K562 (cell line): ENCODE data around the gene EIF4G1. TPM values are rescaled to one million over a fixed set of nuclear protein-coding genes. Genes with fewer than 3 reads are reported as not detected.

Source experiments
- ATAC-seq: fragments of 200-7000 bp; cut with Tn5 transposase; 3 replicates; pipeline ENCODE4 v1.9.1; 2020; ENCODE audit warnings: moderate library complexity
- BruUV-seq: library from RNA; stranded (reverse); fragments of 400-500 nt; replicated peaks from 2 replicates; lab custom pipeline; 2021; lab: Mats Ljungman, UMichigan
- CTCF ChIA-PET: fragments of 300-600 bp; formaldehyde crosslinking; extraction: SDS; loops from one replicate; lab custom pipeline; 2021; ENCODE audit warnings: low intra/inter-chr PET ratio; lab: Yijun Ruan, JAX
- POLR2A ChIA-PET: fragments of 300-600, 350-650 bp; sonication (Branson Sonifier 250); formaldehyde crosslinking; extraction: SDS; loops from one replicate; lab custom pipeline; 2021; ENCODE audit warnings: antibody characterized with exemption, inconsistent platforms; lab: Yijun Ruan, JAX
- DNase-seq, 4 experiments: peaks; one replicate each; pipeline versions ENCODE4 v3.0.0 to v3.0.0-alpha.2; 2011 to 2018; ENCODE audit warnings: low spot score in 3 of 4, mixed read lengths in 3 of 4; ENCODE audit errors: extremely low read depth in 1 of 4
- FAIRE-seq: peaks from 2 replicates; lab custom pipeline; 2011; peaks lifted over from hg19 to GRCh38; lab: Jason Lieb, UNC
- H2AFZ ChIP-seq: 2 replicates; pipeline ENCODE4 v1.6.0; 2011; ENCODE audit warnings: low read depth, low read length, control low read depth, inconsistent platforms
- H3K27ac ChIP-seq: fragments of 200-600 bp; 3 replicates; pipeline ENCODE4 v1.8.0; 2011; ENCODE audit warnings: low read depth, mild to moderate bottlenecking, control low read depth, inconsistent platforms, low read length, moderate library complexity, mixed read lengths; ENCODE audit errors: extremely low read depth
- H3K27me3 ChIP-seq, 2 experiments: fragments of 300-600 bp in 1 of 2; 2 replicates in 1 of 2; 3 replicates in 1 of 2; pipeline versions ENCODE4 v1.6.0 to v1.8.0; 2011; ENCODE audit warnings: inconsistent platforms in 2 of 2, low read length in 2 of 2, mild to moderate bottlenecking in 1 of 2, mixed read lengths in 1 of 2, moderate library complexity in 1 of 2; ENCODE audit not compliant: control insufficient read depth in 2 of 2, insufficient read depth in 2 of 2
- H3K36me3 ChIP-seq: fragments of 300-600 bp; 3 replicates; pipeline ENCODE4 v1.8.0; 2011; ENCODE audit warnings: mild to moderate bottlenecking, low read length, inconsistent platforms; ENCODE audit not compliant: control insufficient read depth, insufficient read depth
- H3K4me1 ChIP-seq, 2 experiments: fragments of 200-600 bp in 1 of 2; replicated peaks in 1 of 2; 2 replicates in 1 of 2; 3 replicates in 1 of 2; pipeline versions ENCODE4 v1.5.1 to v1.8.0; 2011; ENCODE audit warnings: inconsistent platforms in 2 of 2, low read length in 2 of 2, mild to moderate bottlenecking in 1 of 2, mixed read lengths in 1 of 2, moderate library complexity in 1 of 2; ENCODE audit not compliant: control insufficient read depth in 2 of 2, insufficient read depth in 2 of 2
- H3K4me2 ChIP-seq: 2 replicates; pipeline ENCODE4 v1.6.1; 2011; ENCODE audit warnings: low read length, control low read depth, inconsistent platforms, mixed read lengths; ENCODE audit not compliant: insufficient read depth
- H3K4me3 ChIP-seq: fragments of 200-600 bp; sonication (generic), shearing (Covaris generic); 2 replicates; pipeline ENCODE4 v1.5.1; 2016; ENCODE audit warnings: control low read depth, inconsistent platforms
- H3K79me2 ChIP-seq: fragments of 200-600 bp; 3 replicates; pipeline ENCODE4 v1.8.0; 2011; ENCODE audit warnings: low read length, inconsistent platforms; ENCODE audit not compliant: control insufficient read depth, insufficient read depth
- H3K9ac ChIP-seq, 2 experiments: 2 replicates each; pipeline versions ENCODE4 v1.6.0 to v1.6.1; 2011; ENCODE audit warnings: low read depth in 2 of 2, low read length in 2 of 2, control low read depth in 1 of 2, inconsistent platforms in 1 of 2, mild to moderate bottlenecking in 1 of 2, mixed read lengths in 1 of 2; ENCODE audit not compliant: insufficient read depth in 1 of 2
- H3K9me1 ChIP-seq: one replicate; pipeline ENCODE4 v1.6.0; 2011; ENCODE audit warnings: inconsistent platforms, mild to moderate bottlenecking, low read length, moderate library complexity; ENCODE audit not compliant: control insufficient read depth, insufficient read depth
- H3K9me3 ChIP-seq: replicated peaks from 2 replicates; pipeline ENCODE4 v1.5.1; 2011; ENCODE audit warnings: low read depth, low read length, inconsistent platforms; ENCODE audit not compliant: control insufficient read depth, insufficient read depth
- H4K20me1 ChIP-seq: replicated peaks from 2 replicates; pipeline ENCODE4 v1.6.1; 2011; ENCODE audit warnings: low read length, inconsistent platforms, mixed read lengths; ENCODE audit not compliant: control insufficient read depth, insufficient read depth
- ARID3A ChIP-seq: IDR thresholded peaks from 2 replicates; pipeline ENCODE4 v1.6.1; 2012; ENCODE audit warnings: low read depth, low read length, improper control_type of control experiment, borderline replicate concordance
- ATF4 ChIP-seq: fragments of 450-650 bp; formaldehyde crosslinking; IDR thresholded peaks from 2 replicates; pipeline ENCODE4 v1.4.0; 2022; ENCODE audit warnings: mild to moderate bottlenecking, moderate library complexity
- CEBPB ChIP-seq: fragments of 450-650 bp; IDR thresholded peaks from 2 replicates; pipeline ENCODE4 v1.6.1; 2016; ENCODE audit warnings: missing genetic modification characterization, missing compliant biosample characterization
- HNRNPH1 ChIP-seq: fragments of 200-400 bp; formaldehyde crosslinking; optimal IDR thresholded peaks from 2 replicates; pipeline ENCODE3; 2017; ENCODE audit warnings: low read depth, mild to moderate bottlenecking, low read length, moderate library complexity
- SIN3B ChIP-seq: fragments of 450-650 bp; IDR thresholded peaks from 2 replicates; pipeline ENCODE4 v1.6.1; 2017; ENCODE audit warnings: low read depth, mild to moderate bottlenecking, moderate library complexity
- SPI1 ChIP-seq: IDR thresholded peaks from 2 replicates; pipeline ENCODE4 v1.6.1; 2011; ENCODE audit warnings: low read depth, low read length, control low read depth, borderline replicate concordance
- TAF1 ChIP-seq: IDR thresholded peaks from 2 replicates; pipeline ENCODE4 v1.6.1; 2011; ENCODE audit warnings: mild to moderate bottlenecking, low read length, moderate library complexity; ENCODE audit not compliant: insufficient read depth, control insufficient read depth, severe bottlenecking; ENCODE audit errors: extremely low read depth
- TFAM ChIP-seq: fragments of 250-450 bp; sonication (Bioruptor Pico); conservative IDR thresholded peaks from 2 replicates; pipeline ENCODE4 v1.5.0; 2021; ENCODE audit warnings: mild to moderate bottlenecking, moderate library complexity
- WGBS: fragments of 100-300 bp; shearing (Covaris generic); methylation state at CpG from one replicate; pipeline ENCODE4 v1.1.6; 2016; ENCODE audit warnings: low coverage, mixed read lengths; ENCODE audit not compliant: insufficient coverage; ENCODE audit errors: missing lambda C conversion rate; 5-methylcytosine and 5-hydroxymethylcytosine counted together
- in situ Hi-C: fragments of 300-500 bp; cut with MboI; formaldehyde crosslinking; loops from 4 replicates; pipeline ENCODE4 v1.15.0; 2018; ENCODE audit warnings: inconsistent platforms, mixed read lengths
- intact Hi-C: fragments of 100-400 bp; cut with micrococcal nuclease; formaldehyde crosslinking; loops from 2 replicates; pipeline ENCODE4 v1.14.2; 2022
- polyA plus RNA-seq, 8 experiments: library from polyadenylated mRNA; depleted of rRNA in 4 of 8; stranded (reverse) in 5 of 8; unstranded in 3 of 8; fragments of >200 nt; fragmentation: Nextera tagmentation in 2 of 8; fragmentation: Illumina TruSeq in 1 of 8; extraction: Ambion mirVana in 2 of 8; extraction: Trizol in 1 of 8; gene quantifications; 2 replicates each; pipeline versions ENCODE4 v1.2.1 to v1.2.3, GENCODE V29; 2011 to 2014; ENCODE audit warnings: inconsistent platforms in 1 of 8, missing spikeins in 1 of 8
- total RNA-seq, 7 experiments: library from RNA; depleted of rRNA in 6 of 7; stranded (reverse); fragments of >200 nt in 6 of 7; fragmentation: Illumina TruSeq in 2 of 7; extraction: Trizol in 2 of 7; gene quantifications; 2 replicates each; pipeline versions ENCODE4 v1.2.1 to v1.2.3, GENCODE V29; 2011 to 2021; ENCODE audit warnings: low replicate concordance in 1 of 7
- TF ChIP-seq, protein P1 (sequence below): fragments of 200-800 bp; sonication (Bioruptor generic); IDR thresholded peaks from 2 replicates; pipeline ENCODE4 v1.6.1; 2017; ENCODE audit warnings: missing genetic modification characterization, missing compliant biosample characterization

EIF4G1 gene
- total and polyA plus RNA-seq, 9 of the 15 experiments (the other 6 are each of a cell fraction or from before 2014, with no cell fraction given) = 4.6 to 505 (median 155) TPM

DNA sequence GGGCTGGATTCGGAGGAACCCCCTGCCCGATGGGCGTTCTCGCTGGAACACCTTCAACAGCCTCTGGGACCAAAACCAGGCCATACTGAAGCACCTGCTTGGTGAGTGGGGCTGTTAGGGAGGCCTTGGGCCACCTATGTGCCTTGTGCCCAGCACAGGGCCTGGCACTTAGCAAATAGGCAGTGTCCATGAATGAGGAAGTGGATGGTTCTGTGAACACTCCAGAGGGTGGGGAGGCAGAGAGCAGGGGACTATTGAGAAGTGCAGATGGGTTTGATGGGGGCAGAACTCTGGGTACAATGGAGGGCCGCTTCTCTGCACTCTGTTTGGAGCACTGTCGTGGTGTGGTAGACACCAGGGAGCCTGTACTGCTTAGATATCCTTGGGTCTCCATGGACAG, 37.0 kb upstream of the EIF4G1 start:
- Histone ChIP-seq H3K9ac (0 out of 4 replicates have a peak overlapping the region, but pooled peaks of 1 of the 2 experiments have one; percentile 21), H3K9me1 (no peaks in the 10 kb centered on the region), H3K9me3 (no peaks in the 10 kb centered on the region), H3K36me3 (no peaks in the 10 kb centered on the region), H4K20me1 (no peaks in the 10 kb centered on the region; the same call in 1 of the 2 replicates), H3K79me2 (no peaks in the 10 kb centered on the region), H3K27ac (no peak overlapping the region), H3K4me2 (no peak overlapping the region), H3K4me1 (peaks cover 0 to 8% of the 10 kb centered on the region in 2 experiments; a peak in 1 of 5 replicates), H3K27me3 (peaks cover 48 to 55% of the 10 kb centered on the region in 2 experiments), H2AFZ (no peak overlapping the region), H3K4me3 (no peak overlapping the region)
- TF ChIP-seq ATF4 (CRISPR knock-in tag) (no peak), ARID3A (no peak), TFAM (no peak), SPI1 (peak; percentile 56; the same call in 1 of the 2 replicates), TAF1 (no peak), SIN3B (no peak), CEBPB (tag) (no peak), HNRNPH1 (no peak)
- TF ChIP-seq, protein P1, sequence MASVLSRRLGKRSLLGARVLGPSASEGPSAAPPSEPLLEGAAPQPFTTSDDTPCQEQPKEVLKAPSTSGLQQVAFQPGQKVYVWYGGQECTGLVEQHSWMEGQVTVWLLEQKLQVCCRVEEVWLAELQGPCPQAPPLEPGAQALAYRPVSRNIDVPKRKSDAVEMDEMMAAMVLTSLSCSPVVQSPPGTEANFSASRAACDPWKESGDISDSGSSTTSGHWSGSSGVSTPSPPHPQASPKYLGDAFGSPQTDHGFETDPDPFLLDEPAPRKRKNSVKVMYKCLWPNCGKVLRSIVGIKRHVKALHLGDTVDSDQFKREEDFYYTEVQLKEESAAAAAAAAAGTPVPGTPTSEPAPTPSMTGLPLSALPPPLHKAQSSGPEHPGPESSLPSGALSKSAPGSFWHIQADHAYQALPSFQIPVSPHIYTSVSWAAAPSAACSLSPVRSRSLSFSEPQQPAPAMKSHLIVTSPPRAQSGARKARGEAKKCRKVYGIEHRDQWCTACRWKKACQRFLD (CRISPR knock-in tag) = no peak
- intact Hi-C loops (no loop called here), in situ Hi-C loops (no loop called here)
- ATAC-seq = peak; percentile 38
- WGBS = 2% methylated on average over 6 of the region's 6 CpGs
- FAIRE-seq = no peak
- ChIA-PET POLR2A (interaction anchor here (1.0 kb wide), 1 partner anchor 19 kb away, joined by 4 read pairs; no protein-coding TSS in a partner anchor), CTCF (no interaction called here)
- no TSS peak for BruUV-seq
- no peak for DNase-seq
